GM12878 (cell line): ENCODE data around the gene MTHFD1L.

ENCODE experiments used
- CTCF ChIP-seq, 3 experiments: IDR thresholded peaks in 2 of 3; conservative IDR thresholded peaks in 1 of 3; 2 replicates each; pipeline ENCODE4 v1.5.1; 2011; ENCODE audit warnings: low read depth in 3 of 3, low read length in 3 of 3, mild to moderate bottlenecking in 3 of 3, control low read depth in 2 of 3, moderate library complexity in 2 of 3, inconsistent platforms in 1 of 3, mixed read lengths in 1 of 3; ENCODE audit not compliant: control insufficient read depth in 2 of 3, insufficient read depth in 1 of 3; ENCODE audit errors: extremely low read depth in 1 of 3
- EZH2 ChIP-seq: IDR thresholded peaks from 2 replicates; pipeline ENCODE4 v1.6.1; 2012; ENCODE audit warnings: low read depth, mild to moderate bottlenecking, control low read depth, inconsistent platforms, low read length, borderline replicate concordance; ENCODE audit not compliant: control insufficient read depth
- HDGF ChIP-seq: fragments of 450-650 bp; IDR thresholded peaks from 2 replicates; pipeline ENCODE4 v1.6.1; 2016; ENCODE audit warnings: antibody characterized with exemption
- TF ChIP-seq, protein P1 (sequence below): IDR thresholded peaks from 2 replicates; pipeline ENCODE4 v1.6.1; 2012; ENCODE audit warnings: low read depth, low read length, improper control_type of control experiment

GRCh38 chr6:151041686-151042085 lies 176.2 kb downstream of the MTHFD1L start:
- no peak for TF ChIP-seq CTCF (IDR thresholded peaks at IDR 0.05 in 2 of 3, conservative IDR thresholded peaks at IDR 0.05 in 1 of 3; ENCODE audit: control insufficient read depth in 2 of 3, extremely low read depth in 1 of 3, insufficient read depth in 1 of 3, low read depth in 3 of 3, low read length in 3 of 3)
- no peak for TF ChIP-seq HDGF
- no peak for TF ChIP-seq EZH2
- TF ChIP-seq, protein P1, sequence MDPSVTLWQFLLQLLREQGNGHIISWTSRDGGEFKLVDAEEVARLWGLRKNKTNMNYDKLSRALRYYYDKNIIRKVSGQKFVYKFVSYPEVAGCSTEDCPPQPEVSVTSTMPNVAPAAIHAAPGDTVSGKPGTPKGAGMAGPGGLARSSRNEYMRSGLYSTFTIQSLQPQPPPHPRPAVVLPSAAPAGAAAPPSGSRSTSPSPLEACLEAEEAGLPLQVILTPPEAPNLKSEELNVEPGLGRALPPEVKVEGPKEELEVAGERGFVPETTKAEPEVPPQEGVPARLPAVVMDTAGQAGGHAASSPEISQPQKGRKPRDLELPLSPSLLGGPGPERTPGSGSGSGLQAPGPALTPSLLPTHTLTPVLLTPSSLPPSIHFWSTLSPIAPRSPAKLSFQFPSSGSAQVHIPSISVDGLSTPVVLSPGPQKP = no peak
